BLaER1 (cell line): ENCODE data around the gene CLDN5.

Experiments
- H3K27ac ChIP-seq: shearing (Covaris generic); formaldehyde crosslinking; 2 replicates; pipeline ENCODE4 v1.8.1; 2022
- H3K27me3 ChIP-seq: shearing (Covaris generic); formaldehyde crosslinking; 2 replicates; pipeline ENCODE4 v1.8.1; 2022
- H3K36me3 ChIP-seq: shearing (Covaris generic); formaldehyde crosslinking; 2 replicates; pipeline ENCODE4 v1.8.1; 2022
- H3K4me1 ChIP-seq: shearing (Covaris generic); formaldehyde crosslinking; 2 replicates; pipeline ENCODE4 v1.8.1; 2022
- H3K4me2 ChIP-seq: shearing (Covaris generic); formaldehyde crosslinking; 2 replicates; pipeline ENCODE4 v1.8.1; 2022
- H3K4me3 ChIP-seq: shearing (Covaris generic); formaldehyde crosslinking; 2 replicates; pipeline ENCODE4 v1.8.1; 2022
- H3K9ac ChIP-seq: shearing (Covaris generic); formaldehyde crosslinking; 2 replicates; pipeline ENCODE4 v1.8.1; 2022
- H3K9me3 ChIP-seq: shearing (Covaris generic); formaldehyde crosslinking; 2 replicates; pipeline ENCODE4 v1.8.1; 2022
- H4K20me1 ChIP-seq: shearing (Covaris generic); formaldehyde crosslinking; 2 replicates; pipeline ENCODE4 v1.8.1; 2022
- Cebpa-rat ChIP-seq: shearing (Covaris generic); IDR thresholded peaks from 2 replicates; pipeline ENCODE4 v1.8.1; 2022

CLDN5 gene

GRCh38 chr22:19516378-19517170 is 7.6 kb downstream of the CLDN5 start:
- Histone ChIP-seq H3K4me3 (no peak overlapping the region), H4K20me1 (peaks cover 3% of the 10 kb centered on the region; the same call in 1 of the 2 replicates), H3K36me3 (peaks cover 100% of the 10 kb centered on the region)

GRCh38 chr22:19515654-19516377 is 8.4 kb downstream of the CLDN5 start:
- H3K4me1 ChIP-seq = no peaks in the 10 kb centered on the region
- H3K36me3 ChIP-seq = peaks cover 100% of the 10 kb centered on the region
- no peak for TF ChIP-seq Cebpa-rat
- H3K4me3 ChIP-seq = no peak overlapping the region
- no peak overlapping the region for H3K9ac ChIP-seq
- no peak overlapping the region for H3K4me2 ChIP-seq
- no peak overlapping the region for H3K27ac ChIP-seq
- no peaks in the 10 kb centered on the region for H4K20me1 ChIP-seq
- no peaks in the 10 kb centered on the region for H3K27me3 ChIP-seq
- H3K9me3 ChIP-seq = no peaks in the 10 kb centered on the region

More at GRCh38 chr22:19516378-19517170, 7.6 kb downstream of the CLDN5 start:
- H3K27ac ChIP-seq = no peak overlapping the region
- H3K9me3 ChIP-seq = no peaks in the 10 kb centered on the region
- H3K27me3 ChIP-seq = no peaks in the 10 kb centered on the region
- TF ChIP-seq Cebpa-rat = no peak
- H3K4me2 ChIP-seq = no peak overlapping the region
- H3K4me1 ChIP-seq = no peaks in the 10 kb centered on the region
- H3K9ac ChIP-seq = no peak overlapping the region

- TF ChIP-seq Cebpa-rat = no peak
- Histone ChIP-seq H3K9ac (no peak overlapping the region), H3K4me1 (no peaks in the 10 kb centered on the region), H3K27me3 (no peaks in the 10 kb centered on the region), H3K4me3 (no peak overlapping the region), H3K9me3 (no peaks in the 10 kb centered on the region), H4K20me1 (no peaks in the 10 kb centered on the region), H3K36me3 (peaks cover 100% of the 10 kb centered on the region), H3K4me2 (no peak overlapping the region), H3K27ac (no peak overlapping the region)
These were observed 9.2 kb downstream of the CLDN5 start for GRCh38 chr22:19514831-19515565.

GRCh38 chr22:19513823-19514222 is 10.4 kb downstream of the CLDN5 start:
- no peak overlapping the region for H3K4me2 ChIP-seq
- H3K9ac ChIP-seq = no peak overlapping the region
- TF ChIP-seq Cebpa-rat = no peak
- H4K20me1 ChIP-seq = no peaks in the 10 kb centered on the region
- H3K4me1 ChIP-seq = no peaks in the 10 kb centered on the region
- no peaks in the 10 kb centered on the region for H3K9me3 ChIP-seq
- no peak overlapping the region for H3K27ac ChIP-seq
- H3K4me3 ChIP-seq = no peak overlapping the region
- H3K27me3 ChIP-seq = no peaks in the 10 kb centered on the region
- peaks cover 99% of the 10 kb centered on the region for H3K36me3 ChIP-seq

GRCh38 chr22:19510919-19511341 is 13.3 kb downstream of the CLDN5 start:
- H4K20me1 ChIP-seq = no peaks in the 10 kb centered on the region; the same call in 1 of the 2 replicates
- H3K36me3 ChIP-seq = peaks cover 98% of the 10 kb centered on the region
- TF ChIP-seq Cebpa-rat = no peak
- no peaks in the 10 kb centered on the region for H3K27me3 ChIP-seq
- H3K9ac ChIP-seq = no peak overlapping the region
- no peak overlapping the region for H3K27ac ChIP-seq
- H3K4me3 ChIP-seq = no peak overlapping the region
- H3K9me3 ChIP-seq = no peaks in the 10 kb centered on the region
- H3K4me1 ChIP-seq = peaks cover 5% of the 10 kb centered on the region
- H3K4me2 ChIP-seq = no peak overlapping the region

- H3K27me3 ChIP-seq = no peaks in the 10 kb centered on the region
- H3K4me1 ChIP-seq = peaks cover 15% of the 10 kb centered on the region
- no peak overlapping the region for H3K9ac ChIP-seq
- H4K20me1 ChIP-seq = no peaks in the 10 kb centered on the region; the same call in 1 of the 2 replicates
- no peaks in the 10 kb centered on the region for H3K9me3 ChIP-seq
- no peak overlapping the region for H3K4me2 ChIP-seq
- no peak overlapping the region for H3K4me3 ChIP-seq
- H3K27ac ChIP-seq = no peak overlapping the region
- H3K36me3 ChIP-seq = peaks cover 98% of the 10 kb centered on the region
- no peak for TF ChIP-seq Cebpa-rat
These were observed 14.3 kb downstream of the CLDN5 start for GRCh38 chr22:19509923-19510322.

GRCh38 chr22:19509191-19509590 is 15.0 kb downstream of the CLDN5 start:
- Histone ChIP-seq H4K20me1 (no peaks in the 10 kb centered on the region; the same call in 1 of the 2 replicates), H3K36me3 (peaks cover 96% of the 10 kb centered on the region), H3K4me2 (no peak overlapping the region), H3K9ac (no peak overlapping the region), H3K27ac (no peak overlapping the region), H3K27me3 (no peaks in the 10 kb centered on the region), H3K4me3 (no peak overlapping the region), H3K4me1 (peaks cover 19% of the 10 kb centered on the region), H3K9me3 (no peaks in the 10 kb centered on the region)
- no peak for TF ChIP-seq Cebpa-rat

GRCh38 chr22:19508024-19508776 is 16.0 kb downstream of the CLDN5 start:
- H3K27me3 ChIP-seq = no peaks in the 10 kb centered on the region
- H3K9ac ChIP-seq = no peak overlapping the region
- H3K4me1 ChIP-seq = peaks cover 19% of the 10 kb centered on the region
- H3K36me3 ChIP-seq = peaks cover 96% of the 10 kb centered on the region
- H4K20me1 ChIP-seq = no peaks in the 10 kb centered on the region; the same call in 1 of the 2 replicates
- H3K27ac ChIP-seq = no peak overlapping the region
- H3K4me2 ChIP-seq = no peak overlapping the region
- no peaks in the 10 kb centered on the region for H3K9me3 ChIP-seq
- TF ChIP-seq Cebpa-rat = no peak
- H3K4me3 ChIP-seq = no peak overlapping the region

GRCh38 chr22:19507534-19507861 is 16.7 kb downstream of the CLDN5 start:
- H3K9me3 ChIP-seq = no peaks in the 10 kb centered on the region
- H3K27ac ChIP-seq = no peak overlapping the region
- no peak overlapping the region for H3K9ac ChIP-seq
- no peak for TF ChIP-seq Cebpa-rat
- no peaks in the 10 kb centered on the region; the same call in 1 of the 2 replicates for H4K20me1 ChIP-seq
- H3K4me3 ChIP-seq = no peak overlapping the region
- no peaks in the 10 kb centered on the region for H3K27me3 ChIP-seq
- peaks cover 19% of the 10 kb centered on the region for H3K4me1 ChIP-seq
- no peak overlapping the region for H3K4me2 ChIP-seq
- H3K36me3 ChIP-seq = peaks cover 94% of the 10 kb centered on the region
